ENCODE data around the gene AKR1C3.
"Not testable (repeated sequence)": the region's sequence is repeated elsewhere in the genome, so short reads cannot be mapped to it uniquely, and the experiment has no call there.

Gene AKR1C3

GRCh38 chr10:5089865-5090264 is 4.3 kb upstream of the AKR1C3 start:
- DNase-seq (ENCODE audit: low read depth): no peak

GRCh38 chr10:5090551-5090950 is 3.7 kb upstream of the AKR1C3 start:
- DNase-seq (ENCODE audit: low read depth): no peak

DNA sequence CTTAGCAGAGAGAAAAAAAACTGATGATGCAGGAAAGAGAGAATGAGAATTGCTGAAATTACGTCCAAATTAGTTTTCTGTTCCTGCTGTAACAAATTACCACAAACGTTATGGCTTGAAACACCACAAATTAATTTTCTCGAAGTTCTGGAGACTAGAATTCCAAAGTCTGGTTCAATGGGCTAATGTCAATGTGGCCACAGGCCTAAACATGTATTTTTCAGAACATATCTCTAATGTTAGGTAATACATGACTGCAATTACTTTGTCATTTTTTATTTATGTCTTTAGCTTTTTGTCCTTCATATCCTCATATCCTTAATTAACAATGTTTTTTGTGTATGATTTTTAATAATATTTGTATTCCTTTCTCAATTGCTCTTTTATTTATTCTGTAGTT is 3.0 kb upstream of the AKR1C3 start:
- DNase-seq (ENCODE audit: low read depth): no peak

DNA sequence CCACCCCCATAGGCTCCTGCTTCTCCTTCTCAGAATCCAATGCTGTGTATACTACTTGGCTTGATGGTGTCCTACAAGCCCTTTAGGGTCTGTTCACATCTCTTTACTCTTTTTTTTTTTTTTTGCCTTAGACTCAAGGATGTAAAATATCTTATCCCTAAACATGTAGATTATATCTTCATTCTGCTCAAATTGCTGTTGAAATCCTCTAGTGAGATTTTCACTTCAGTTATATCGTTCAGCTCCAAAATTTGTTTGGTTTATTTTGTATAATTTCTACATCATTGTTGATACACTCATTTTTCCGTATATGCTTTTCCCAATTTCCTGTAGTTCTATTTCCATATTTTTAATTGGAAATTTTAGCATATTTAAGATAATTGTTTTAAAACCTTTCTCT is 1.8 kb upstream of the AKR1C3 start:
- no peak for DNase-seq (ENCODE audit: low read depth)

DNA sequence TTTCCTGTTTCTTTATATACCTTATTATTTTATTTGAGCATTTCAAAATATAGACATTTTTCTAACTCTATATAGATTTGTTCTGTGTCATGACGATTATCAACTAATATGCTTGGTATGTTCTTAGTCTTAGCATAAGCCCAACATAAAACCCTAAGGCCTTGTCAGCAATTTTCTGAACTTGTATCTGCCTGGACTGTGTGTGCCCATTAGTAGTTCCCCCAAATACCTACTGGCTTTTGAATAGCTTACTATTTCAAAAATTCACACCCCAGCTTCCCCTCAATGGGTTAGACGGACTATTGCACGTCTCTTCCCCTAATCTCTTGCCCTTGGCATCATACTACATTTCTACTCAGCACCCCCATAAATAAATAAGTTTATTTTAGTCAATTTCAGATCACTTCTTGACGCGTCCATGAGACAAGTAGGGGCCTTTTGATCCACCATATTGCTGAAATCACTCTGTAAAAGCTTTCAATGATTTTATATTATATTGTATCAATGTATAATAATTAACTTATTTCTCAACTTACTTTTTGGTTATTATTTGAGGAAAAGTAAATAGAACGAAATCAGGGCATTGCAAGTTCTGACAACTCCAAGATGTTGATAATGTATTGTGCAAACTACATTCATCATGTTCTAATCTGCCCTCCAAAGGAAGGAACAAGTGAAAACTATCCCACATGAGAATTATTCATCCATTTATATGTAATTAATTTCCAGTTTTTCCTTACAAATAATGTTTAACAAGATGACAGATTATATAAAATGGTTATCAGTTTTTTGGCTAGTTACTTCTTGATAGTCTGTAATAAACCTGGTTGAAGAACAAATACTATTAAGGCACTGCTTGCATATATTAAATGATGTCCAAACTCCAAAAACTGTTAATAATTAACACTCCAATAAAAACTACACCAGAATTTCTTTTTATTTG is 1.1 kb upstream of the AKR1C3 start:
- DNase-seq (ENCODE audit: low read depth): no peak

DNA sequence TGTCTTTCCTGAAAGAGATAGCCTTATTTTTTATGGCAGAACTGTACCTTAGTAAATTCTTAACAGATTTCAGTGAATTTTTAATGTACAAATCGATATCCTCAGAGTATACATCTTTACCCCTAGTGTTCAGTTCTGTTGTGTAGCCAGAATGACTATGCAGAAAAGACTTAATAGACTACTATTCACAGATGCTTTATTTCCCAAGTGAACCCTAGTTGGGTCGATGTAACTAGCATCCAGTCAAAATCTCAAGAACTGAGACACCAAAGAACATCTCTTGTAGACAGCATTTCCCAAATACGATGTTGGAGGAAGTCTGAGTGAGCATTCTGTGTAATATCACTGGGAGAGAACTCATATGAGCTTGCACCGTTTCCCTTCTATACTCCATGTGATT is 1.5 kb downstream of the AKR1C3 start:
- DNase-seq (ENCODE audit: low read depth): no peak

GRCh38 chr10:5096108-5096507 is 1.9 kb downstream of the AKR1C3 start:
- DNase-seq (ENCODE audit: low read depth): no peak

- DNase-seq (ENCODE audit: low read depth): not testable (repeated sequence)
These were observed 8.3 kb downstream of the AKR1C3 start for GRCh38 chr10:5102479-5102878.

DNA sequence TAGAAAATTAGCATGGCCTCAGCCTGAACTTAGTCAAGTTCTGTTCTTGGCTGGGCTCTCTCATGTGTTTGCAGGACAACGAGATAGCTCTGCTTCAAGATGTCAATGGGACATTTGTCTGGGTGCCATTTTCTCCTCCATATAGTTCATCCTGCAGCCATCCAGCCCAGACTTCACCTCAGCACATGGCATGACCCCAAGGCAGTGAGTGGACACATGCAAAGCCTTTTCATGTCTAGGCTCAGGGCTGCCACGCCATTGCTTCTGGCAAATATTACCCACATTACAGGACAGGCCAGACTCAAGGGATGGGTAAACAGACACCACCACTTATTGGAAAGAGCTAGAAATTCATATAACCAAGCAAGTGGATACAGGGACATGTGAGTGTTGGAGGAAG is 9.3 kb downstream of the AKR1C3 start:
- no peak for DNase-seq (ENCODE audit: low read depth)

- no peak for DNase-seq (ENCODE audit: low read depth)
These were observed 11.4 kb downstream of the AKR1C3 start for GRCh38 chr10:5105626-5106025.

DNA sequence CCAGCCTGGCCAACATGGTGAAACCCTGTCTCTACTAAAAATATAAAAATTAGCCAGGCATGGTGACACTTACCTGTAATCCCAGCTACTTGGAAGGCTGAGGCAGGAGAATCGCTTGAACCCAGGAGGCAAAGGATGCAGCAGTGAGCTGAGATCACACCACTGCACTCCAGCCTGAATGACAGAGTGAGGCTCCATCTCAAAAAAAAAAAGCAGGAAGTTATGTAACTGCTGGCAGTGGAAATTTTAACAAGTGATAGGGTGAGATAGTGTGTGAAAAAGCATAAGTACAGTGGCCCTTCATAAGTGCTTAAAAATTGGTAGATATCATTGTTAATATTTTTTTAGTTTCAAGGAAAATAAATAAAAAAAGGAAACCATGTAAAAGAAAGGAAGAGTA is 12.3 kb downstream of the AKR1C3 start:
- no peak for DNase-seq (ENCODE audit: low read depth)

GRCh38 chr10:5107860-5108526 is 13.8 kb downstream of the AKR1C3 start:
- no peak for DNase-seq (ENCODE audit: low read depth)

DNA sequence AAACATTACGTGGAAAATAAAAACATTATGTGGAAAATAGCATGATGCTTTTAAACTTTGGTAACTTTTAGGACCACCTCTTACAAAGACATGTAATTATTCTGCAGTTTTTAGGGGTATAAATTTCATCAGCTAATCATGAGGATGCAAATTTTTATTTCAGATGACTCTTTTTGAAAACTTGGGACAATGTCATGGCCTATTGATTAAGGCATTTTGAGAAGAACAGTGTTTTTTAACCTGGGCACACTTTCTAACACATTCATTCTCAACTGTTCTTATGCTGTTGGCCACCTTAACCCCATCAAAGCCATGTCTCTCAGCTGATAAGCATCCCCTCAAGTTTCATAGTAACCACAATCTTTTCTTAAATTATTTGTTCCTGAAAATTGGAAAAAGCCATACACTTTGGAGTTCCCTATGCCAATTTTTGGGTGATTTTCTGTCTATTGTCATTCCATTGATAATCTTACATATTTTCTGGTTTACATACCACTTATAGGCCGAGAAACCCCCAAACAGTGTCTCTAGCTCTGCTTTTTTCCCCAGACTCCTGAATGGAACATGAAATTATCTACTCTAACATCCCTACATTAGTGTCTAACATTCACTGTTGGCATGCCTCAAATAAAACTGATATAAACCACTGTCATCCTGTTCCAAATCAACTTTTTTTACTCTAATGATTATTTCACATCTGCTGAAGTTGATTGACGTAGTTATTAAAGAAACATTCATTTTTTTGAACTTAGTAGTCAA is 14.6 kb downstream of the AKR1C3 start:
- no peak for DNase-seq (ENCODE audit: low read depth)

DNA sequence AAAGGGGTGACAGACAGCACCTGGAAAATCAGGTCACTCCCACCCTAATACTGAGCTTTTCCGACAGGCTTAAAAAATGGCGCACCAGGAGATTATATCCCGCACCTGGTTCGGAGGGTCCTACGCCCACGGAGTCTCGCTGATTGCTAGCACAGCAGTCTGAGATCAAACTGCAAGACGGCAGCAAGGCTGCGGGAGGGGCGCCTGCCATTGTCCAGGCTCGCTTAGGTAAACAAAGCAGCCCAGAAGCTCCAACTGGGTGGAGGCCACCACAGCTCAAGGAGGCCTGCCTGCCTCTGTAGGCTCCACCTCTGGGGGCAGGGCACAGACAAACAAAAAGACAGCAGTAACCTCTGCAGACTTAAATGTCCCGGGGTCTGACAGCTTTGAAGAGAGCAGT is 15.6 kb downstream of the AKR1C3 start:
- DNase-seq (ENCODE audit: low read depth): not testable (repeated sequence)

GRCh38 chr10:5116621-5117020 is 22.4 kb downstream of the AKR1C3 start:
- no peak for DNase-seq (ENCODE audit: low read depth)

DNA sequence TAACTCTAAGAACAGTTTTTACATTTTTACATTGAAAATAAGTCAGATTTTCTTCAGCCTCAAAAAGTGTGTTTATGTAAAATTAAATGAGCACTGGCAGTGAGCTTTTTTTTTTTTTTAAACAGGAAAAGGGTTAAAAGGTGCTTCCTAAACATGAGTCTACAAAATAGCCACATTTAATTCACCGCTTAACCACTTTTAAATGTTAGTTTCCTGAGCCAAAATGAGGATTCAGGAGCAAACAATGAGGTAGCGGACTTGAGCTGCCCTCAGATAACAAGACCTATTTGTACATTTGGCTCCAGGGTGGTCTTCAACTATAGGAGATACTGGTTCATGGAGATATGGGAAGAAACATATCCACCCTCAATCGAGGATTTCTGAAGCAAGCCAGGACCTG is 22.8 kb downstream of the AKR1C3 start:
- no peak for DNase-seq (ENCODE audit: low read depth)

- not testable (repeated sequence) for DNase-seq (ENCODE audit: low read depth)
These were observed 25.8 kb downstream of the AKR1C3 start for GRCh38 chr10:5119997-5120396.

DNA sequence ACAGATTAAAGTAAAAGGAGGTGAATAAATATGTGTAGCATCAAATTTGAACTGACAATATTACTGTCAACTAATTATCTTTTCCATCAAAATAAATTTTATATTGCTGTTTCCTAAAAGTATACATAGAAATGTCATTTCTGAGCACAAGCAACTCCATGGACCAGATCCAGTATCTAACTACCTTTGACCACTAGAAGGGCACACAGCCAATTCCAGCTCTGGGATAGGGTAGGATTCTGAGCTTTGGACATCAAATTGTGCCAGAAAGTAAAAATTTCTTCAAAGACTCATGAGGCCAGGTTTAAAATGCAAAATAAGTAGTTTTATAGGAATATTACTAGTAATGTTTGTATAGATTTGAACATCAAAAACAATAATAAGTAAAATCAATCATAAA is 29.7 kb downstream of the AKR1C3 start:
- no peak for DNase-seq (ENCODE audit: low read depth)

DNA sequence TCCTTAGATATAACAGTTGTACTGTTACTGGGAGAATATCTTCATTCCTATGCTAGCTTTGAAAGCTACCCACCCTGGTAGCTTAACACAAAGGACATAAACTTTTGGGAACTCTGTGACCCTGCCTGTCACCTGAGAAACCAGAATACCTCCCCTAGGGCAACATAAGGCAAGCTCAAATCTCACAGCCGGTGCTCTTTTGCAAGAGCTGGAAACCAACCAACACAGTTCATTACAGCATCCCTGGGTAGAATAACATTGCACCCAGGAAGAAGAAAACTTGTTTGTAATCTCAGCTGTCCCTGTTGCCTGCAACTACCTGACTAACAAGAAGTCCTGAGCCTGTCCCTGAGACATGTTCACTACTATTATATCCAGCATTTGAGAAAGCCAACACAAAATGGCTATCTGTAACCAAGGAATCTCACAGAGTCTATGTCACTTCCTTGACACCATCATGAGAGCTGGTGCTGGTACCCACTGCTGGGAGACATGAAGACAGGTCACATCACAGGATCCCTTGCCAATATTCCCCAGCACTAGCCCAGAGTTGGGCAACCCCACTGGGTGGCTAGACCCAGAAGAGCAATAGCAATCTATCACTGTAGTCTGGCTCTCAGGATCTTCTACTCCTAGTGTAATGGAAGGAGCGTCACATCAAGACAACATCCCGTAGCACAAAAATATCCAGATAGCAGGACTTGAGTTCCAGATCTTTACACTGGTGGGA is 31.3 kb downstream of the AKR1C3 start:
- DNase-seq (ENCODE audit: low read depth): no peak

DNA sequence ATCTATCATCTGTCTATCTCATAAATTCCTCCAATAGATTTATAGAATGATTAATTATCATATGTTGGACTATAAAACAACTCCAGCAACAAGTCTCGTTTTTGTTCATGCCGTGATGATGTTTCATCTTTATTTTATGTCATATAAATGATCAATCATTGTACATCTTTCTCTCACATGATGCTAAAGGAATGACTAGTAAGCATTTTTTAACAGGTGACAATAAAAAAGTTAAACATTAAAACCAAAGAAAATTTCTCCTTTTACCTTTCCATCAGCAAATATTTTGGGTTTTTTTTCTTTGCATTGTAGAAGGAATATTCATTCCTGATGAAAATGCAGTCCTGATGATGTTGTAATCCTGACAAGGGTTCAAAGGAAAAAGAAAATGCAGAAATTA is 41.4 kb downstream of the AKR1C3 start:
- DNase-seq (ENCODE audit: low read depth): no peak

DNA sequence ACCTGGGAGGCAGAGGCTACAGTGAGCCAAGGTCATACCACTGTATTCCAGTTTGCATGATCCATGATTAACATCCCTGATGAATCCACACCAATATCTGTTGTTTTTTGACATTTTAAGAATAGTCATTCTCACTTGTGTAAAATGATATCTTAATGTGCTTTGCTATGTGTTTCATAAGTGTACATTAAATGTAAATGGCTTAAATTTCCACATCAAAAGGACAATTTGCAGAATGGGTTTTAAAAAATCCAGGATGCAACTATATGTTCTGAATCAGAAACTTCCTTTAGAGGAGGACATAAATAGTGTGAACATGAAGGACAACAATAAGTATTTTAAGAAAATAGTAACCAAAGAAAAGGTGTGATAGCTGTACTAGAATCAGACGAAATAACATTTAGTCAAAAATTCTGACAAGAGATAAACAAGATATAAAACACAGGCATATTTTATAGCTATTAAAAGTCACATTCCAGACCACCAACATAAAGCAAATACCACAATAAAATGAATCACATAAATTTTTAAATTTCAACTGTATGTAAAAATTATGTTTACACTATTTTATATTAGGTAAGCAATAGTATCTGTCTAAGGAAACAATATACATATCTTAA is 42.4 kb downstream of the AKR1C3 start:
- no peak for DNase-seq (ENCODE audit: low read depth)

- not testable (repeated sequence) for DNase-seq (ENCODE audit: low read depth)
These were observed 43.5 kb downstream of the AKR1C3 start for GRCh38 chr10:5137699-5138098.
